ENCODE data around the gene AKAP12.

GRCh38 chr6:151351146-151351700, 111.5 kb downstream of the AKAP12 start:
- TF ChIP-seq CTCF (IDR thresholded peaks at IDR 0.05) (no peak), EZH2 (IDR thresholded peaks at IDR 0.05; ENCODE audit: borderline replicate concordance, insufficient read depth, low read depth, low read length, poor library complexity, severe bottlenecking) (no peak)

All from B cell (primary cell).